HEK293 (cell line): ENCODE measurements around the gene HLA-DPA1.

Experiments used
- BCL11A ChIP-seq: fragments of 450-650 bp; formaldehyde crosslinking; IDR thresholded peaks from 2 replicates; pipeline ENCODE4 v1.5.1; 2016; ENCODE audit warnings: low read depth, missing biosample characterization, missing genetic modification characterization
- KLF10 ChIP-seq: fragments of 450-650 bp; IDR thresholded peaks from 2 replicates; pipeline ENCODE4 v1.5.1; 2018; ENCODE audit warnings: missing biosample characterization, mild to moderate bottlenecking, missing genetic modification characterization
- ZNF132 ChIP-seq: fragments of 450-650 bp; formaldehyde crosslinking; IDR thresholded peaks from 2 replicates; pipeline ENCODE4 v1.5.1; 2017; ENCODE audit warnings: missing biosample characterization, missing genetic modification characterization, borderline replicate concordance
- TF ChIP-seq, protein P1 (sequence below): fragments of 450-650 bp; formaldehyde crosslinking; IDR thresholded peaks from 2 replicates; pipeline ENCODE4 v1.5.1; 2016; ENCODE audit warnings: missing biosample characterization, missing genetic modification characterization
- TF ChIP-seq, protein P2 (sequence below): fragments of 450-650 bp; formaldehyde crosslinking; IDR thresholded peaks from 2 replicates; pipeline ENCODE4 v1.5.0; 2017; ENCODE audit warnings: missing biosample characterization, missing genetic modification characterization, borderline replicate concordance
- TF ChIP-seq, protein P3 (sequence below): IDR thresholded peaks from 2 replicates; pipeline ENCODE4 v1.6.1; 2011; ENCODE audit warnings: mild to moderate bottlenecking, low read depth, low read length, borderline replicate concordance

DNA sequence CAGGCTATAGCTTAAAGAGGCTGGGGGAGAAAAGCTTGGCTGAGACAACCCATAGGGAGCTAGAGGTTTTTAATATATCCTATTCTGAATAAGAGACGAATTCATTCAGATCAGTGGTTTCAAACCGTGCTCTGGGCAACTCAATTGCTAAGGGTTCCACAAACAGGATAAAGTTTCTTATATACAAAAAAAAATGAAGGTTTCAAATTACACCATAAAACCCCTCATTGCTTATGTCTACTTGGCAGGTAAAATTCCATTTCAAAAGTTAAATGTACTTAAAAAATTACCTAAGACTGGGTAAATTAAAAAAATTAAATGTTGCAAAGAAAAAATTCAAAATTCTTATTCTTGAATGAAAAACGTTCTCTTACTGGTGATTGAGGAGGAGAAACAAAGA is 5.0 kb upstream of the HLA-DPA1 start:
- TF ChIP-seq, protein P1, sequence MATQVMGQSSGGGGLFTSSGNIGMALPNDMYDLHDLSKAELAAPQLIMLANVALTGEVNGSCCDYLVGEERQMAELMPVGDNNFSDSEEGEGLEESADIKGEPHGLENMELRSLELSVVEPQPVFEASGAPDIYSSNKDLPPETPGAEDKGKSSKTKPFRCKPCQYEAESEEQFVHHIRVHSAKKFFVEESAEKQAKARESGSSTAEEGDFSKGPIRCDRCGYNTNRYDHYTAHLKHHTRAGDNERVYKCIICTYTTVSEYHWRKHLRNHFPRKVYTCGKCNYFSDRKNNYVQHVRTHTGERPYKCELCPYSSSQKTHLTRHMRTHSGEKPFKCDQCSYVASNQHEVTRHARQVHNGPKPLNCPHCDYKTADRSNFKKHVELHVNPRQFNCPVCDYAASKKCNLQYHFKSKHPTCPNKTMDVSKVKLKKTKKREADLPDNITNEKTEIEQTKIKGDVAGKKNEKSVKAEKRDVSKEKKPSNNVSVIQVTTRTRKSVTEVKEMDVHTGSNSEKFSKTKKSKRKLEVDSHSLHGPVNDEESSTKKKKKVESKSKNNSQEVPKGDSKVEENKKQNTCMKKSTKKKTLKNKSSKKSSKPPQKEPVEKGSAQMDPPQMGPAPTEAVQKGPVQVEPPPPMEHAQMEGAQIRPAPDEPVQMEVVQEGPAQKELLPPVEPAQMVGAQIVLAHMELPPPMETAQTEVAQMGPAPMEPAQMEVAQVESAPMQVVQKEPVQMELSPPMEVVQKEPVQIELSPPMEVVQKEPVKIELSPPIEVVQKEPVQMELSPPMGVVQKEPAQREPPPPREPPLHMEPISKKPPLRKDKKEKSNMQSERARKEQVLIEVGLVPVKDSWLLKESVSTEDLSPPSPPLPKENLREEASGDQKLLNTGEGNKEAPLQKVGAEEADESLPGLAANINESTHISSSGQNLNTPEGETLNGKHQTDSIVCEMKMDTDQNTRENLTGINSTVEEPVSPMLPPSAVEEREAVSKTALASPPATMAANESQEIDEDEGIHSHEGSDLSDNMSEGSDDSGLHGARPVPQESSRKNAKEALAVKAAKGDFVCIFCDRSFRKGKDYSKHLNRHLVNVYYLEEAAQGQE = no peak
- TF ChIP-seq BCL11A (tag by site-specific recombination) = no peak
- TF ChIP-seq, protein P2, sequence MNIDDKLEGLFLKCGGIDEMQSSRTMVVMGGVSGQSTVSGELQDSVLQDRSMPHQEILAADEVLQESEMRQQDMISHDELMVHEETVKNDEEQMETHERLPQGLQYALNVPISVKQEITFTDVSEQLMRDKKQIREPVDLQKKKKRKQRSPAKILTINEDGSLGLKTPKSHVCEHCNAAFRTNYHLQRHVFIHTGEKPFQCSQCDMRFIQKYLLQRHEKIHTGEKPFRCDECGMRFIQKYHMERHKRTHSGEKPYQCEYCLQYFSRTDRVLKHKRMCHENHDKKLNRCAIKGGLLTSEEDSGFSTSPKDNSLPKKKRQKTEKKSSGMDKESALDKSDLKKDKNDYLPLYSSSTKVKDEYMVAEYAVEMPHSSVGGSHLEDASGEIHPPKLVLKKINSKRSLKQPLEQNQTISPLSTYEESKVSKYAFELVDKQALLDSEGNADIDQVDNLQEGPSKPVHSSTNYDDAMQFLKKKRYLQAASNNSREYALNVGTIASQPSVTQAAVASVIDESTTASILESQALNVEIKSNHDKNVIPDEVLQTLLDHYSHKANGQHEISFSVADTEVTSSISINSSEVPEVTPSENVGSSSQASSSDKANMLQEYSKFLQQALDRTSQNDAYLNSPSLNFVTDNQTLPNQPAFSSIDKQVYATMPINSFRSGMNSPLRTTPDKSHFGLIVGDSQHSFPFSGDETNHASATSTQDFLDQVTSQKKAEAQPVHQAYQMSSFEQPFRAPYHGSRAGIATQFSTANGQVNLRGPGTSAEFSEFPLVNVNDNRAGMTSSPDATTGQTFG (tag by site-specific recombination) = no peak
- TF ChIP-seq, protein P3, sequence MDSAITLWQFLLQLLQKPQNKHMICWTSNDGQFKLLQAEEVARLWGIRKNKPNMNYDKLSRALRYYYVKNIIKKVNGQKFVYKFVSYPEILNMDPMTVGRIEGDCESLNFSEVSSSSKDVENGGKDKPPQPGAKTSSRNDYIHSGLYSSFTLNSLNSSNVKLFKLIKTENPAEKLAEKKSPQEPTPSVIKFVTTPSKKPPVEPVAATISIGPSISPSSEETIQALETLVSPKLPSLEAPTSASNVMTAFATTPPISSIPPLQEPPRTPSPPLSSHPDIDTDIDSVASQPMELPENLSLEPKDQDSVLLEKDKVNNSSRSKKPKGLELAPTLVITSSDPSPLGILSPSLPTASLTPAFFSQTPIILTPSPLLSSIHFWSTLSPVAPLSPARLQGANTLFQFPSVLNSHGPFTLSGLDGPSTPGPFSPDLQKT = no peak
- no peak for TF ChIP-seq ZNF132 (tag by site-specific recombination)
- TF ChIP-seq KLF10 (tag by site-specific recombination) = no peak
